ELF-1 (cell line): ENCODE results near the gene ELOA.
"Not testable (repeated sequence)": the region's sequence is repeated elsewhere in the genome, so short reads cannot be mapped to it uniquely, and the experiment has no call there.

Experiments
- DNase-seq: peaks from one replicate; pipeline ENCODE4 v3.0.0-alpha.2; 2016; ENCODE audit warnings: low read depth, low spot score

The ELOA gene

DNA sequence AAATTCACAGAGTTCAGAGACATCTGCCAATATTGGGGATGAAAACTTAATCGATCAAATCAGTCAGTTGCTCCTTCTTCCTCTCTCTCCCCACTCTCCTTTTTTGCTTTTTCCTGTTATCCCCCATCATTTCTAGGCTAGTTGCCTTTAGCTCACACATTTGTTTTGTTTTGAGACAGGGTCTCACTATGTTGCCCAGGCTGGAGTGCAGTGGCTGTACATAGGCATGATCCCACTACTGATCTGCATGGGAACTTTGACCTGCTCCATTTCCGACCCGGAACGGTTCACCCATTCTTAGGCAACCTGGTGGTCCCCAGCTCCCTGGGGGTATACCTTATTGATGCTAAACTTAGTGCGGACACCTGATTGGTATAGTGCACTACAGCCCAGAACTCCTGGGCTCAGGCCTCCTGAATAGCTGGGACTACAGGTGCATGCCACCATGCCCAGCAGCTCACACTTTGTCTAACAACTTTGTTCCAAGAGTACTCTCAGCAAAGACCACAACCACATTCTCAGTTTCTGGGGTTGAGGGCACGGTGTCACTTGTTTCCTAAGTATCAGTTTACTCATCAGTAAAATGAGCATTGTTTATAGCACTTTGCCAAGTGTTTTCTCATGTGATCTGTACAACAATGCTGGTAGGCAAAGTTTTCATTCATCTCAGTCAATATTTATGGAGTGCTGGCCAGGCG, 6.7 kb upstream of the ELOA start:
- no peak for DNase-seq

GRCh38 chr1:23741609-23742008, 1.7 kb upstream of the ELOA start:
- no peak for DNase-seq

GRCh38 chr1:23742670-23743286, 493 bp upstream of the ELOA start:
- DNase-seq = peak; percentile 83

DNA sequence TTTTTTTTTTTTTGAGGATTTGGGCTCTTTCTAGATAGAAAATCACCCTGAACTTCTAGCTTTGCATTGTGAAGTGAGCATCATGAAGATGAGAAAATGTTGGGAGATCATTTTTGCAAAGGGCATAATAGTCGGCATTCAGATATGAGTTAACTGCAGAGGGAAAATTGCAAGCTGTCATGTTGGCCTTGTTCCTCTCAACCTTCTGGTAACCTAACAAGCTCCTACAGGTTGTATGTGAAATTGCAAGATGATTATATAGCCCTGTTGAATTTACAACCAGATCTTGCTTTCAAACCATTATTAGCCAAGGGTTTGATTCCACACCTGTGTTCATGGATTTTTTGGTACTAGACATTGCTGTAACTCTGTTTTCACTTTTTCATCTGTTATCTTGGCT, 2.2 kb downstream of the ELOA start:
- DNase-seq = no peak

DNA sequence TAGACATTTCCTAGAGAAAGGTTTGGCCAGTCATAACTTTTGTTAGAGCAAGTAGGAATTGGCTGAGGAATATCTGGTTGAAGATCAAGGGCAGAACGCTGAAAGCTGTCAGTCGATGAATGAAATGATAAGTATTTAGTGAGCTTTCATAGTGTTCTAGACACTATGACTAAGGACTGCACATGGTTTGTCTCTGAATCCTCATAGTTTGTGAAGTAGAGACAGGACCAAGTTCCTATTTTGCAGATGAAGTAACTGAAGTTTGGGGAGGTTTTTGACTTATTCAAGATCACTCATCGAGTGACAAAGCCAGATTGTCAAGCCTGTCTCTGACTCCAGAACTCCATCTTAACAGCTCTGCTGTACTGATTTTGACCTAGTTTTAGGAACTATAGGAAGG, 4.7 kb downstream of the ELOA start:
- no peak for DNase-seq

DNA sequence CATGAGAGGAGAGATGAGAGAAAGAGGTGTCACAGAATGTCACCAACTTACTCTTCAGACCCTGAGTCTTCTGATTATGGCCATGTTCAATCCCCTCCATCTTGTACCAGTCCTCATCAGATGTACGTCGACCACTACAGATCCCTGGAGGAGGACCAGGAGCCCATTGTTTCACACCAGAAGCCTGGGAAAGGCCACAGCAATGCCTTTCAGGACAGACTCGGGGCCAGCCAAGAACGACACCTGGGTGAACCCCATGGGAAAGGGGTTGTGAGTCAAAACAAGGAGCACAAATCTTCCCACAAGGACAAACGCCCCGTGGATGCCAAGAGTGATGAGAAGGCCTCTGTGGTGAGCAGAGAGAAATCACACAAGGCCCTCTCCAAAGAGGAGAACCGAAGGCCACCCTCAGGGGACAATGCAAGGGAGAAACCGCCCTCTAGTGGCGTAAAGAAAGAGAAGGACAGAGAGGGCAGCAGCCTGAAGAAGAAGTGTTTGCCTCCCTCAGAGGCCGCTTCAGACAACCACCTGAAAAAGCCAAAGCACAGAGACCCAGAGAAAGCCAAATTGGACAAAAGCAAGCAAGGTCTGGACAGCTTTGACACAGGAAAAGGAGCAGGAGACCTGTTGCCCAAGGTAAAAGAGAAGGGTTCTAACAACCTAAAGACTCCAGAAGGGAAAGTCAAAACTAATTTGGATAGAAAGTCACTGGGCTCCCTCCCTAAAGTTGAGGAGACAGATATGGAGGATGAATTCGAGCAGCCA, 8.0 kb downstream of the ELOA start:
- DNase-seq = peak; percentile 71

GRCh38 chr1:23751815-23752200, 8.5 kb downstream of the ELOA start:
- DNase-seq = no peak

- DNase-seq = no peak
Observed at GRCh38 chr1:23752909-23753308, 9.6 kb downstream of the ELOA start.

GRCh38 chr1:23756676-23757075, 13.4 kb downstream of the ELOA start:
- no peak for DNase-seq

DNA sequence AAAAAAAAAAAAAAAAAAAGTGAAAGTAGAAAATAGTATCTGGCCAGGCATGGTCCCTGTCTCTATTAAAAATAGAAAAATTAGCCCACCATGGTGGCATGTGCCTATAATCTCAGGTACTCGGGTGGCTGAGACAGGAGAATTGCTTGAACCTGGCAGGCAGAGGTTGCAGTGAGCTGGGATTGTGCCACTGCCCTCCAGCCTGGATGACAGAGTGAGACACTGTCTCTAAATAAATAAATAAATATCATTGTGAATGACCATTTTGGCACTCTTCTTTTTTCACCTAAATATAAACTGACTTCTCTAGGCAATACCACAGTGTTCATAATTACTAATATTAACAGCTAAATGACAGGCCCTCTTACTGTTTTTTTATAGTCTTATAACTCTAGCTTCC, 14.5 kb downstream of the ELOA start:
- no peak for DNase-seq

GRCh38 chr1:23759277-23759676, 16.0 kb downstream of the ELOA start:
- DNase-seq = peak; percentile 50

DNA sequence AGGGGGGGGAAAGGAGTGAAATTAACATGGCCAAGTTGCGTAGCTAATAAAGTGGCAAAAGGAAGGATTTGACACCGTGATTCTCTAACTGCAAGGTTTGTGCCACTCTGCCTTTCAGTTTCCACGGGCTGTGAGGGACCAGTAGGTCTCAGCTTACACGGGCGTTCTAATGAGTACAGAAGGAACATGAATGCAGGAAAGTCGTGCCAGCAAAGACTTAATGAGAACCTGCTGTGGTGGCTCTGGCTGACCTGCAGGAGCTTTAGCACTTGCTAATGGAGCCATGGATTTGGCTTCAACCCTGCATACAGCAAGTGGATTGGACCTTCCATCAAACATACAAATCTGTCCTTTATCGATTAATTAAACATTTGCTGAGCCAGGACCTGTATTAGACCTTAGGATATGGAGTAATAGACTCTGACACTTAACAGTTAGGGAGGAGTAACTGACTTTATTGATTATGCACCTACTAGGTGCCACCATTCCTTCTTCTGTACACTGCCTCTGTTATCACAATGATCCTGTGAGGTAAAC, 19.8 kb downstream of the ELOA start:
- no peak for DNase-seq

GRCh38 chr1:23768733-23769132, 25.5 kb downstream of the ELOA start:
- peak; percentile 31 for DNase-seq

- DNase-seq = peak; percentile 89
Observed at GRCh38 chr1:23772049-23772853, 29.0 kb downstream of the ELOA start.

GRCh38 chr1:23772854-23773242, 29.6 kb downstream of the ELOA start:
- DNase-seq = no peak

GRCh38 chr1:23774174-23774880, 31.1 kb downstream of the ELOA start:
- no peak for DNase-seq

DNA sequence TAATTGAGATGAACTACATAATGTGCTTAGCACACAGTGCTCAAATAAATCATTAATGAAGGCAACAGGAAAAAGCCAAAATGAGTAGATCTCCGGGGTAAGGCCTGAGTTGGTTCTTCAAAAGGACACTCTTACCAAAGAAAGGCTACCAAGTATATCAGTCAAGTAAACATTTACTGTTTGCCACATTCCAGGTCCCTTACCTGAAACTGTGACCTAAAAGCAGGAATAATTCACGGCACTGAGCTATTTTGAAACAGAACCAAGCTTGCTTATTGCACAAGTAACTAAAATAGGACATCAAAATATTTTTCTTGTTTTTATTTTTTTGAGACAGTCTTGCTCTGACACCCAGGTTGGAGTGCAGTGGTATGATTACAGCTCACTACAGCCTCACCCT, 32.9 kb downstream of the ELOA start:
- no peak for DNase-seq

DNA sequence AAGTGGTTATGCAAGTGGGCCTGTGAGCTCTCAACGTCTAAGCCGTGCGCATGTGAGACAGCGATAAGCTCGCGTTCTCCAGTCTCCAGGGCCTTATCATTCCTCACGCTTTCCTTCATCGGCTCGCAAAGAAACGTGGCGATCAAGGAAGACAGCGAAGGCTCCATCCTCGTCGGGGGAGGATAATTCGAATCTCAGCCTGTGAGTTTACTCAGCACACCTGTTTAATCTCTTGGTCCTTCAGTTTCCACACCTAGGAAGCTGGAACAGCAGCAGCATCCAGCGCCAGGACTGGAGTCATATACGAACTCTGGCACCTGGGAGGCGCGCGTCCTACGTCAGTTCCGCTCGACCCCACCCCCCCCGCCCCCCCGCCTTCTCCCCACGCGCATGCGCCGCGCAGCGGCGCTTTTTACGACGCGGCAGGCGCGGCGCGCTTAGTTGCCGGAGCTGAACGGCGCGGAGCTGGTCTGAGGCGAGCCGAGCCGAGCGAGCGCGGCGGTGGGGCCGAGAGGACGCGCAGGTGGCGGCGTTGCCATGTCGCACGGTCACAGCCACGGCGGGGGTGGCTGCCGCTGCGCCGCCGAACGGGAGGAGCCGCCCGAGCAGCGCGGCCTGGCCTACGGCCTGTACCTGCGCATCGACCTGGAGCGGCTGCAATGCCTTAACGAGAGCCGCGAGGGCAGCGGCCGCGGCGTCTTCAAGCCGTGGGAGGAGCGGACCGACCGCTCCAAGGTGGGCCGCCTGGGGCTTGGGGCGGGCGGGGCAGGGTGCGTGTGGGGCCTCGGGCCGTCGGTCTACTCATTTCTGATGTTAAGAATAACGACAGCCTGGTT, 34.9 kb downstream of the ELOA start, which contains the start of gene PITHD1:
TSS of gene PITHD1 (plus strand) at position 440 of the 836 bp plus-strand sequence. CDS start at position 538, 98 bp downstream.
- peak; percentile 88 for DNase-seq

GRCh38 chr1:23779826-23780371, 36.6 kb downstream of the ELOA start:
- no peak for DNase-seq

GRCh38 chr1:23783141-23783540, 39.9 kb downstream of the ELOA start:
- not testable (repeated sequence) for DNase-seq
